ENCODE measurements around the gene KIF9. TPM values are rescaled to one million over a fixed set of nuclear protein-coding genes. Genes with fewer than 3 reads are reported as not detected.

The KIF9 gene
- total RNA-seq, 1 experiment from 2014 or later = 13.1 TPM

DNA sequence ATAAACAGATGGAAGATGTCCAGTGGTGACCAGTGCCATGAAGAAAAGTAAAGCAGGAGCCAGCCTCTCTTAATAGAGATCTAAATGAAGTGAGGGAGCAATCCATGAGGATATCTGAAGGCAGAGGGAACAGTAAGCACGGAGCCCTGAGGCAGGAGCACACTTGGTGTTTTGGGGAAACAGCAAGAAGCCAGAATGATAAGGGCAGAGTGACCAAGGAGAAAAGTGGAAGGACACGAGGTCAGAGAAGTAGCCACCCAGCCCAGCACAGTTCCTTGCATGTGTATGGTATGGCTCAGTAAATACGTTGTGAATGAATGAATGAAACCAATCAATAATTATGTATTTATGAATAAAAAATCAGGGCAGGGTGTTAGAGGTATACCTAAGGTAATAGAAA, 11.8 kb upstream of the KIF9 start:
- Histone ChIP-seq H3K79me2 (ENCODE audit: insufficient read depth, low read length) (peaks cover 86% of the 10 kb centered on the region), H3K9ac (ENCODE audit: low read length) (no peak overlapping the region), H3K4me1 (ENCODE audit: control insufficient read depth in 1 of 2, insufficient read depth in 2 of 2, low read length in 2 of 2) (no peaks in the 10 kb centered on the region), H3K27ac (ENCODE audit: low read depth, low read length) (no peak overlapping the region), H4K20me1 (ENCODE audit: insufficient read depth) (no peaks in the 10 kb centered on the region), H3K9me2 (ENCODE audit: insufficient read depth) (no peaks in the 10 kb centered on the region), H2AFZ (ENCODE audit: low read depth, low read length, poor library complexity, severe bottlenecking) (no peak overlapping the region), H3K4me3 (replicated peaks in 1 of 2; ENCODE audit: low read depth in 1 of 2, low read length in 2 of 2) (no peak overlapping the region), H3K9me3 (ENCODE audit: control insufficient read depth in 1 of 2, insufficient read depth in 1 of 2, low read depth in 1 of 2, low read length in 2 of 2) (no peaks in the 10 kb centered on the region), H3K36me3 (ENCODE audit: control insufficient read depth in 1 of 2, insufficient read depth in 2 of 2, low read length in 2 of 2) (peaks cover 0 to under 1% of the 10 kb centered on the region in 2 experiments; a peak in 1 of 4 replicates), H3K27me3 (ENCODE audit: insufficient read depth, low read length) (no peaks in the 10 kb centered on the region), H3K4me2 (ENCODE audit: low read length) (no peak overlapping the region)
- POLR2A ChIA-PET = interaction anchor here (0.5 kb wide), 1 partner anchor 317 kb away, joined by 3 read pairs; no protein-coding TSS in a partner anchor
- no peak for ATAC-seq
- intact Hi-C loops (cut with micrococcal nuclease) = no loop called here
- CTCF ChIA-PET = no interaction called here
- BruUV-seq (replicated peaks) = no TSS peak
- TF ChIP-seq EZH2phosphoT487 (IDR thresholded peaks at IDR 0.05; ENCODE audit: borderline replicate concordance) (no peak), SRF (IDR thresholded peaks at IDR 0.05; ENCODE audit: low read depth) (no peak), FOSL1 (IDR thresholded peaks at IDR 0.05; ENCODE audit: low read depth) (no peak), CBX3 (IDR thresholded peaks at IDR 0.05; ENCODE audit: low read depth) (no peak), POLR2AphosphoS5 (IDR thresholded peaks at IDR 0.05; ENCODE audit: low read depth, low read length) (no peak), ELF1 (IDR thresholded peaks at IDR 0.05; ENCODE audit: borderline replicate concordance, low read depth) (no peak), EZH2 (IDR thresholded peaks at IDR 0.05) (no peak), JUND (IDR thresholded peaks at IDR 0.05) (no peak), ZFX (IDR thresholded peaks at IDR 0.05) (no peak), SP1 (IDR thresholded peaks at IDR 0.05; ENCODE audit: low read depth) (no peak), TCF7L2 (IDR thresholded peaks at IDR 0.05; ENCODE audit: borderline replicate concordance, extremely low read depth, insufficient read depth, insufficient read length) (no peak)
- TF ChIP-seq, protein P1, sequence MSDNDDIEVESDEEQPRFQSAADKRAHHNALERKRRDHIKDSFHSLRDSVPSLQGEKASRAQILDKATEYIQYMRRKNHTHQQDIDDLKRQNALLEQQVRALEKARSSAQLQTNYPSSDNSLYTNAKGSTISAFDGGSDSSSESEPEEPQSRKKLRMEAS (IDR thresholded peaks at IDR 0.05) = no peak
- RAD21 ChIA-PET (ENCODE audit: low non-redundant PET in 1 of 2, low total read pairs in 2 of 2, uncharacterized antibody in 2 of 2, unreplicated experiment in 2 of 2) = no interaction called here
- no peak for DNase-seq (ENCODE audit: low read depth, low spot score)

DNA sequence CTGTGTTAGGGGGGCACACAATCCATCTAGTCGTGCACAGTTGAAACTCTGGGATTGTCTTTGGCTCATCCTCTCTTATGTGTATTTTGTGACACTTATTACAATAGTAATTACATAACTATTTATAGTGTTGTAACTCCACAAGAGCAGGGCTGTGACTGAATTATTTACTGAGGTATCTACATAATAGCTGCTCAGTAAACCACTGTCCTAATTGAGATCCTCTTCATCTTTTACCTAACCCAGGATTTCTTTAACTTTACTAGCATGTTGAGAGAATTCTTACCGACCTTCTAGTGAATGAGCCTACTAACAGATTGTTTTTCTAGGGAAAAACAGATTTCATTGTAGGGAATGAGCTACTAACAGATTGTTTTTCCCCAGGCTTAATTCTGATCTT, 11.2 kb upstream of the KIF9 start:
- no TSS peak for BruUV-seq (replicated peaks)
- no peaks in the 10 kb centered on the region for H3K9me3 ChIP-seq (ENCODE audit: control insufficient read depth in 1 of 2, insufficient read depth in 1 of 2, low read depth in 1 of 2, low read length in 2 of 2)
- H3K9ac ChIP-seq (ENCODE audit: low read length) = no peak overlapping the region
- no peak overlapping the region for H3K4me2 ChIP-seq (ENCODE audit: low read length)
- no peak overlapping the region for H3K4me3 ChIP-seq (replicated peaks in 1 of 2; ENCODE audit: low read depth in 1 of 2, low read length in 2 of 2)
- H3K79me2 ChIP-seq (ENCODE audit: insufficient read depth, low read length) = peaks cover 86% of the 10 kb centered on the region
- H4K20me1 ChIP-seq (ENCODE audit: insufficient read depth) = no peaks in the 10 kb centered on the region
- CTCF ChIA-PET = no interaction called here
- intact Hi-C loops (cut with micrococcal nuclease) = no loop called here
- POLR2A ChIA-PET = no interaction called here
- no peak overlapping the region for H2AFZ ChIP-seq (ENCODE audit: low read depth, low read length, poor library complexity, severe bottlenecking)
- ATAC-seq (no peak), DNase-seq (ENCODE audit: low read depth, low spot score) (no peak)
- no peaks in the 10 kb centered on the region for H3K27me3 ChIP-seq (ENCODE audit: insufficient read depth, low read length)
- H3K36me3 ChIP-seq (ENCODE audit: control insufficient read depth in 1 of 2, insufficient read depth in 2 of 2, low read length in 2 of 2) = peaks cover 0 to 6% of the 10 kb centered on the region in 2 experiments; a peak in 1 of 4 replicates
- H3K4me1 ChIP-seq (ENCODE audit: control insufficient read depth in 1 of 2, insufficient read depth in 2 of 2, low read length in 2 of 2) = no peaks in the 10 kb centered on the region
- no peaks in the 10 kb centered on the region for H3K9me2 ChIP-seq (ENCODE audit: insufficient read depth)
- RAD21 ChIA-PET (ENCODE audit: low non-redundant PET in 1 of 2, low total read pairs in 2 of 2, uncharacterized antibody in 2 of 2, unreplicated experiment in 2 of 2) = no interaction called here
- H3K27ac ChIP-seq (ENCODE audit: low read depth, low read length) = no peak overlapping the region
- TF ChIP-seq EZH2phosphoT487 (IDR thresholded peaks at IDR 0.05; ENCODE audit: borderline replicate concordance) = no peak
- TF ChIP-seq SIN3A (IDR thresholded peaks at IDR 0.05; ENCODE audit: low read depth) = no peak
- no peak for TF ChIP-seq CEBPB (IDR thresholded peaks at IDR 0.05; ENCODE audit: low read depth)
- no peak for TF ChIP-seq JUND (IDR thresholded peaks at IDR 0.05)
- TF ChIP-seq, protein P2, sequence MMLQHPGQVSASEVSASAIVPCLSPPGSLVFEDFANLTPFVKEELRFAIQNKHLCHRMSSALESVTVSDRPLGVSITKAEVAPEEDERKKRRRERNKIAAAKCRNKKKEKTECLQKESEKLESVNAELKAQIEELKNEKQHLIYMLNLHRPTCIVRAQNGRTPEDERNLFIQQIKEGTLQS (IDR thresholded peaks at IDR 0.05) = no peak
- TF ChIP-seq, protein P3, sequence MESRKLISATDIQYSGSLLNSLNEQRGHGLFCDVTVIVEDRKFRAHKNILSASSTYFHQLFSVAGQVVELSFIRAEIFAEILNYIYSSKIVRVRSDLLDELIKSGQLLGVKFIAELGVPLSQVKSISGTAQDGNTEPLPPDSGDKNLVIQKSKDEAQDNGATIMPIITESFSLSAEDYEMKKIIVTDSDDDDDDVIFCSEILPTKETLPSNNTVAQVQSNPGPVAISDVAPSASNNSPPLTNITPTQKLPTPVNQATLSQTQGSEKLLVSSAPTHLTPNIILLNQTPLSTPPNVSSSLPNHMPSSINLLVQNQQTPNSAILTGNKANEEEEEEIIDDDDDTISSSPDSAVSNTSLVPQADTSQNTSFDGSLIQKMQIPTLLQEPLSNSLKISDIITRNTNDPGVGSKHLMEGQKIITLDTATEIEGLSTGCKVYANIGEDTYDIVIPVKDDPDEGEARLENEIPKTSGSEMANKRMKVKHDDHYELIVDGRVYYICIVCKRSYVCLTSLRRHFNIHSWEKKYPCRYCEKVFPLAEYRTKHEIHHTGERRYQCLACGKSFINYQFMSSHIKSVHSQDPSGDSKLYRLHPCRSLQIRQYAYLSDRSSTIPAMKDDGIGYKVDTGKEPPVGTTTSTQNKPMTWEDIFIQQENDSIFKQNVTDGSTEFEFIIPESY (IDR thresholded peaks at IDR 0.05; ENCODE audit: extremely low read depth, insufficient replicate concordance, low read length) = no peak
- no peak for TF ChIP-seq EZH2 (IDR thresholded peaks at IDR 0.05)
- TF ChIP-seq, protein P4, sequence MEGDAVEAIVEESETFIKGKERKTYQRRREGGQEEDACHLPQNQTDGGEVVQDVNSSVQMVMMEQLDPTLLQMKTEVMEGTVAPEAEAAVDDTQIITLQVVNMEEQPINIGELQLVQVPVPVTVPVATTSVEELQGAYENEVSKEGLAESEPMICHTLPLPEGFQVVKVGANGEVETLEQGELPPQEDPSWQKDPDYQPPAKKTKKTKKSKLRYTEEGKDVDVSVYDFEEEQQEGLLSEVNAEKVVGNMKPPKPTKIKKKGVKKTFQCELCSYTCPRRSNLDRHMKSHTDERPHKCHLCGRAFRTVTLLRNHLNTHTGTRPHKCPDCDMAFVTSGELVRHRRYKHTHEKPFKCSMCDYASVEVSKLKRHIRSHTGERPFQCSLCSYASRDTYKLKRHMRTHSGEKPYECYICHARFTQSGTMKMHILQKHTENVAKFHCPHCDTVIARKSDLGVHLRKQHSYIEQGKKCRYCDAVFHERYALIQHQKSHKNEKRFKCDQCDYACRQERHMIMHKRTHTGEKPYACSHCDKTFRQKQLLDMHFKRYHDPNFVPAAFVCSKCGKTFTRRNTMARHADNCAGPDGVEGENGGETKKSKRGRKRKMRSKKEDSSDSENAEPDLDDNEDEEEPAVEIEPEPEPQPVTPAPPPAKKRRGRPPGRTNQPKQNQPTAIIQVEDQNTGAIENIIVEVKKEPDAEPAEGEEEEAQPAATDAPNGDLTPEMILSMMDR (IDR thresholded peaks at IDR 0.05 in 2 of 3, conservative IDR thresholded peaks at IDR 0.05 in 1 of 3; ENCODE audit: borderline replicate concordance in 1 of 3, insufficient read depth in 1 of 3, low read depth in 2 of 3, low read length in 2 of 3) = no peak
- no peak for TF ChIP-seq POLR2A (IDR thresholded peaks at IDR 0.05; ENCODE audit: borderline replicate concordance, extremely low read depth, insufficient read depth, insufficient read length)
- TF ChIP-seq ELF1 (IDR thresholded peaks at IDR 0.05; ENCODE audit: borderline replicate concordance, low read depth) = no peak
- no peak for TF ChIP-seq ZNF274 (IDR thresholded peaks at IDR 0.05; ENCODE audit: low read depth, low read length)
